HEK293 (cell line): Measurements from ENCODE around the gene NCK2.

ENCODE experiments used
- CTCF ChIA-PET: fragments of 350-600 bp; formaldehyde crosslinking; extraction: SDS; loops from one replicate; lab custom pipeline; 2021; ENCODE audit warnings: antibody characterized with exemption; lab: Yijun Ruan, JAX
- POLR2A ChIA-PET: fragments of 300-600 bp; formaldehyde crosslinking; extraction: SDS; loops from one replicate; lab custom pipeline; 2020; ENCODE audit warnings: antibody characterized with exemption, inconsistent platforms; lab: Yijun Ruan, JAX
- H3K27ac ChIP-seq: fragments of 200-500 bp; sonication (Bioruptor generic); 2 replicates; pipeline ENCODE4 v1.5.1; 2014; ENCODE audit warnings: low read depth, low read length, control low read depth, inconsistent platforms; ENCODE audit errors: extremely low read depth
- H3K36me3 ChIP-seq, 2 experiments: fragments of 200-500 bp in 1 of 2; sonication (Bioruptor generic) in 1 of 2; 1 replicate in 1 of 2; 2 replicates in 1 of 2; pipeline ENCODE4 v1.5.1; 2014 to 2017; ENCODE audit warnings: inconsistent platforms in 2 of 2, low read length in 2 of 2; ENCODE audit not compliant: control insufficient read depth in 2 of 2, insufficient read depth in 1 of 2
- H3K4me1 ChIP-seq: fragments of 200-500 bp; sonication (Bioruptor generic); 2 replicates; pipeline ENCODE4 v1.5.1; 2014; ENCODE audit warnings: mild to moderate bottlenecking, low read length, inconsistent platforms; ENCODE audit not compliant: control insufficient read depth, insufficient read depth
- H3K4me3 ChIP-seq: 2 replicates; pipeline ENCODE4 v1.5.1; 2011; ENCODE audit warnings: low read depth, mild to moderate bottlenecking, control low read depth, low read length, moderate library complexity
- H3K9me3 ChIP-seq: fragments of 200-500 bp; sonication (Bioruptor generic); 2 replicates; pipeline ENCODE4 v1.5.1; 2014; ENCODE audit warnings: low read depth, low read length, inconsistent platforms; ENCODE audit not compliant: control insufficient read depth, insufficient read depth
- ATF2 ChIP-seq: fragments of 450-650 bp; formaldehyde crosslinking; IDR thresholded peaks from 2 replicates; pipeline ENCODE4 v1.5.1; 2016; ENCODE audit warnings: missing biosample characterization, missing genetic modification characterization, low read depth
- BCL11B ChIP-seq: fragments of 450-650 bp; formaldehyde crosslinking; IDR thresholded peaks from 2 replicates; pipeline ENCODE4 v1.5.1; 2016; ENCODE audit warnings: low read depth, missing biosample characterization, missing genetic modification characterization
- IKZF3 ChIP-seq: fragments of 450-650 bp; IDR thresholded peaks from 2 replicates; pipeline ENCODE4 v1.5.0; 2018; ENCODE audit warnings: missing biosample characterization, mild to moderate bottlenecking, missing genetic modification characterization, moderate library complexity
- TCF7L2 ChIP-seq: IDR thresholded peaks from 2 replicates; pipeline ENCODE4 v1.6.1; 2011; ENCODE audit warnings: low read depth, mild to moderate bottlenecking, inconsistent platforms, low read length, moderate library complexity, borderline replicate concordance
- ZFP69B ChIP-seq: fragments of 450-650 bp; formaldehyde crosslinking; IDR thresholded peaks from 2 replicates; pipeline ENCODE4 v1.5.1; 2016; ENCODE audit warnings: missing biosample characterization, missing genetic modification characterization
- ZNF223 ChIP-seq: fragments of 450-650 bp; formaldehyde crosslinking; IDR thresholded peaks from 2 replicates; pipeline ENCODE4 v1.5.1; 2016; ENCODE audit warnings: missing biosample characterization, missing genetic modification characterization
- ZNF24 ChIP-seq: fragments of 450-650 bp; formaldehyde crosslinking; IDR thresholded peaks from 2 replicates; pipeline ENCODE4 v1.5.1; 2016; ENCODE audit warnings: missing biosample characterization, missing genetic modification characterization
- ZNF48 ChIP-seq: fragments of 450-650 bp; formaldehyde crosslinking; IDR thresholded peaks from 2 replicates; pipeline ENCODE4 v1.5.1; 2016; ENCODE audit warnings: missing biosample characterization, missing genetic modification characterization
- ZNF561 ChIP-seq: fragments of 450-650 bp; IDR thresholded peaks from 2 replicates; pipeline ENCODE4 v1.5.1; 2018; ENCODE audit warnings: missing biosample characterization, missing genetic modification characterization, borderline replicate concordance
- ZNF621 ChIP-seq: fragments of 450-650 bp; formaldehyde crosslinking; IDR thresholded peaks from 2 replicates; pipeline ENCODE4 v1.5.1; 2017; ENCODE audit warnings: missing biosample characterization, missing genetic modification characterization
- ZNF654 ChIP-seq: fragments of 450-650 bp; formaldehyde crosslinking; IDR thresholded peaks from 2 replicates; pipeline ENCODE4 v1.5.1; 2016; ENCODE audit warnings: low read depth, missing biosample characterization, missing genetic modification characterization
- ZNF677 ChIP-seq: fragments of 450-650 bp; IDR thresholded peaks from 2 replicates; pipeline ENCODE4 v1.5.0; 2018; ENCODE audit warnings: missing biosample characterization, mild to moderate bottlenecking, missing genetic modification characterization, moderate library complexity
- TF ChIP-seq, protein P1 (sequence below): fragments of 450-650 bp; formaldehyde crosslinking; IDR thresholded peaks from 2 replicates; pipeline ENCODE4 v1.5.1; 2017; ENCODE audit warnings: missing biosample characterization, missing genetic modification characterization
- TF ChIP-seq, protein P2 (sequence below): fragments of 450-650 bp; formaldehyde crosslinking; conservative IDR thresholded peaks from 2 replicates; pipeline ENCODE4 v1.5.1; 2016; ENCODE audit warnings: low read depth, missing biosample characterization, missing genetic modification characterization

NCK2 gene

DNA sequence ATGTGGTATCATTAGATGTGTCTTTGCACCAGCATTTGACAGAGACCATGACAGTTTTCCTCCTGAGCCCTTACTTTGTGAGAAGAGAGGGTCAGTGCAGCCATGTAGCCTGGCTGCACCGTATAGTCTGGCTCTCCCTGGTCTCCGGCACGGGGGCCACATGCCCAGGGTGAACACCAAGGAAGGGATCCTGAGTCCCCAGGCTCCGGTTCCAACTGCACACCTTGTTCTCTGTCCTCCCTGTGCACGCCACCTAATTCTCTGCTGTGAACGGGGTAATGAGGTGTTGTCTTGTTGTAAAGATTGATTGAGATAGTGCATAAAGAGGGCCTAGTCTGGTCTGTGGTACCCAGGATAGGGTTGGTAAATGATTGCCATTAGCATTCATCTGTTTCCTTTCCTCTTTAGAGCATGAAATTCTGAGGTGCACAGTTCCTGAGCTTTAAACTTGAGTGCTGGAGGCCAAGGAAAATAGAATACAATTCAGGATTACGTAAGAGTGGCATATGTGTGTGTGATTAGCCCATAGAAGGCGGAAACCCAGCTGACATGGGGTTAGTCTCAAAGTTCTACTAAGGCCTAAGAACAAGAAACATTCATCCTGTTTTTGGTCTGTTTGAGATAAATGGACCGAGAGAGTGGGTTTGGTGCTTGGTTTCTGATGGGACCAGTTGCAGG lies 55.5 kb downstream of the NCK2 start (continued):
- TF ChIP-seq, protein P1, sequence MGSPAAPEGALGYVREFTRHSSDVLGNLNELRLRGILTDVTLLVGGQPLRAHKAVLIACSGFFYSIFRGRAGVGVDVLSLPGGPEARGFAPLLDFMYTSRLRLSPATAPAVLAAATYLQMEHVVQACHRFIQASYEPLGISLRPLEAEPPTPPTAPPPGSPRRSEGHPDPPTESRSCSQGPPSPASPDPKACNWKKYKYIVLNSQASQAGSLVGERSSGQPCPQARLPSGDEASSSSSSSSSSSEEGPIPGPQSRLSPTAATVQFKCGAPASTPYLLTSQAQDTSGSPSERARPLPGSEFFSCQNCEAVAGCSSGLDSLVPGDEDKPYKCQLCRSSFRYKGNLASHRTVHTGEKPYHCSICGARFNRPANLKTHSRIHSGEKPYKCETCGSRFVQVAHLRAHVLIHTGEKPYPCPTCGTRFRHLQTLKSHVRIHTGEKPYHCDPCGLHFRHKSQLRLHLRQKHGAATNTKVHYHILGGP (tag by site-specific recombination), result no peak
- TF ChIP-seq BCL11B (tag by site-specific recombination) (no peak), ZNF223 (no peak), ZNF677 (tag by site-specific recombination) (no peak), IKZF3 (tag by site-specific recombination) (no peak), ZNF654 (tag by site-specific recombination) (no peak)

- H3K27ac ChIP-seq, result no peak overlapping the region
- ChIA-PET CTCF (no interaction called here), POLR2A (no interaction called here)
- H3K4me3 ChIP-seq, result no peak overlapping the region
- H3K36me3 ChIP-seq, result no peaks in the 10 kb centered on the region
- peaks cover 24% of the 10 kb centered on the region for H3K4me1 ChIP-seq
- H3K9me3 ChIP-seq, result no peaks in the 10 kb centered on the region
- TF ChIP-seq, protein P2, sequence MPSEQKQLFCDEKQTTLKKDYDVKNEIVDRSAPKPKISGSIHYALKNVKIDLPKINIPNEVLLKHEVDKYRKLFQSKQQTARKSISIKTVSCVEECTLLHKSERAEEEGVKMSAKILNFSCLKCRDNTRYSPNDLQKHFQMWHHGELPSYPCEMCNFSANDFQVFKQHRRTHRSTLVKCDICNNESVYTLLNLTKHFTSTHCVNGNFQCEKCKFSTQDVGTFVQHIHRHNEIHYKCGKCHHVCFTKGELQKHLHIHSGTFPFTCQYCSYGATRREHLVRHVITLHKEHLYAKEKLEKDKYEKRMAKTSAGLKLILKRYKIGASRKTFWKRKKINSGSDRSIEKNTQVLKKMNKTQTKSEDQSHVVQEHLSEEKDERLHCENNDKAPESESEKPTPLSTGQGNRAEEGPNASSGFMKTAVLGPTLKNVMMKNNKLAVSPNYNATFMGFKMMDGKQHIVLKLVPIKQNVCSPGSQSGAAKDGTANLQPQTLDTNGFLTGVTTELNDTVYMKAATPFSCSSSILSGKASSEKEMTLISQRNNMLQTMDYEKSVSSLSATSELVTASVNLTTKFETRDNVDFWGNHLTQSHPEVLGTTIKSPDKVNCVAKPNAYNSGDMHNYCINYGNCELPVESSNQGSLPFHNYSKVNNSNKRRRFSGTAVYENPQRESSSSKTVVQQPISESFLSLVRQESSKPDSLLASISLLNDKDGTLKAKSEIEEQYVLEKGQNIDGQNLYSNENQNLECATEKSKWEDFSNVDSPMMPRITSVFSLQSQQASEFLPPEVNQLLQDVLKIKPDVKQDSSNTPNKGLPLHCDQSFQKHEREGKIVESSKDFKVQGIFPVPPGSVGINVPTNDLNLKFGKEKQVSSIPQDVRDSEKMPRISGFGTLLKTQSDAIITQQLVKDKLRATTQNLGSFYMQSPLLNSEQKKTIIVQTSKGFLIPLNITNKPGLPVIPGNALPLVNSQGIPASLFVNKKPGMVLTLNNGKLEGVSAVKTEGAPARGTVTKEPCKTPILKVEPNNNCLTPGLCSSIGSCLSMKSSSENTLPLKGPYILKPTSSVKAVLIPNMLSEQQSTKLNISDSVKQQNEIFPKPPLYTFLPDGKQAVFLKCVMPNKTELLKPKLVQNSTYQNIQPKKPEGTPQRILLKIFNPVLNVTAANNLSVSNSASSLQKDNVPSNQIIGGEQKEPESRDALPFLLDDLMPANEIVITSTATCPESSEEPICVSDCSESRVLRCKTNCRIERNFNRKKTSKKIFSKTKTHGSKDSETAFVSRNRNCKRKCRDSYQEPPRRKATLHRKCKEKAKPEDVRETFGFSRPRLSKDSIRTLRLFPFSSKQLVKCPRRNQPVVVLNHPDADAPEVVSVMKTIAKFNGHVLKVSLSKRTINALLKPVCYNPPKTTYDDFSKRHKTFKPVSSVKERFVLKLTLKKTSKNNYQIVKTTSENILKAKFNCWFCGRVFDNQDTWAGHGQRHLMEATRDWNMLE, result no peak
- TF ChIP-seq ZNF24 (tag by site-specific recombination), result no peak
- TF ChIP-seq ZNF48 (tag by site-specific recombination), result no peak
- TF ChIP-seq ZNF621 (tag by site-specific recombination), result no peak
- no peak for TF ChIP-seq ZNF561 (tag by site-specific recombination)
- no peak for TF ChIP-seq ATF2 (tag by site-specific recombination)
- TF ChIP-seq ZFP69B (tag by site-specific recombination), result no peak
- TF ChIP-seq, all 188 proteins: peak for 0
Observed at GRCh38 chr2:105800953-105801635, 56.4 kb downstream of the NCK2 start.

DNA sequence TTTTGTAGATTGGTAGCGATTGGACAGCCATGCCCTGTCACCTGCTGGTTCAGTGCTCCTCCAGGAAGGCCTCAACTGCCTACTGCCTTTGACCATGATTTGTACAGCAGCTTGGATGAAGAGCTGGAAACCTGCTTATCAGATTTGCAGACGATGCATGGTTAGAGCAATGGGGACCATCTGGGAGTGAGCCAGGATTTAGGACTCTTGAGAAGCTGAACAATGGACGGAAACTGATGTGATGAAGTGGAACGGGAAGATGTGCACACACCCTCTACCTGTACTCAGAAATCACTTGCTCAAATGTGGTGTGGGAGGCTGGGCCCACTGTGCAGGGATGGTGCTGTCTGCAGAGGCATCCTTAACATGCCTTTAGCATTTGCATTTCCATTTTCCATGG lies 57.2 kb downstream of the NCK2 start:
- H3K27ac ChIP-seq, result no peak overlapping the region
- H3K36me3 ChIP-seq, result no peaks in the 10 kb centered on the region
- H3K4me3 ChIP-seq, result no peak overlapping the region
- no peaks in the 10 kb centered on the region for H3K9me3 ChIP-seq
- TF ChIP-seq TCF7L2, result no peak
- TF ChIP-seq, all 188 proteins: peak for 0
- POLR2A ChIA-PET, result no interaction called here
- H3K4me1 ChIP-seq, result peaks cover 24% of the 10 kb centered on the region
- CTCF ChIA-PET, result interaction anchor here (1.0 kb wide), 1 partner anchor 51 kb away, joined by 3 read pairs; no protein-coding TSS in a partner anchor
